OCI-LY7 (cell line): Measurements from ENCODE around the gene S100A3.

Experiments used
- CTCF ChIP-seq: fragments of 200-600 bp; sonication (generic); conservative IDR thresholded peaks from 2 replicates; pipeline ENCODE4 v1.5.1; 2014; ENCODE audit warnings: mild to moderate bottlenecking, antibody characterized with exemption, low read length, moderate library complexity, mixed read lengths
- EZH2phosphoT487 ChIP-seq: fragments of 200-600 bp; sonication (generic); IDR thresholded peaks from 2 replicates; pipeline ENCODE4 v1.6.1; 2018; ENCODE audit warnings: low read depth, borderline replicate concordance, mild to moderate bottlenecking, mixed run types, antibody characterized with exemption, low read length, moderate library complexity, mixed read lengths

- TF ChIP-seq CTCF (no peak), EZH2phosphoT487 (no peak)
These were observed 1.2 kb downstream of the S100A3 start for GRCh38 chr1:153547560-153548551.
